HG03045 (cell line): ENCODE data around the gene ZNF300.
"Not testable (repeated sequence)": the region's sequence is repeated elsewhere in the genome, so short reads cannot be mapped to it uniquely, and the experiment has no call there.

Experiments used
- ATAC-seq: cut with Tn5 transposase; IDR thresholded peaks from one replicate; pipeline ENCODE4 v1.9.1; 2021; ENCODE audit warnings: mild to moderate bottlenecking, moderate library complexity; ENCODE audit not compliant: unreplicated experiment

ZNF300 gene

DNA sequence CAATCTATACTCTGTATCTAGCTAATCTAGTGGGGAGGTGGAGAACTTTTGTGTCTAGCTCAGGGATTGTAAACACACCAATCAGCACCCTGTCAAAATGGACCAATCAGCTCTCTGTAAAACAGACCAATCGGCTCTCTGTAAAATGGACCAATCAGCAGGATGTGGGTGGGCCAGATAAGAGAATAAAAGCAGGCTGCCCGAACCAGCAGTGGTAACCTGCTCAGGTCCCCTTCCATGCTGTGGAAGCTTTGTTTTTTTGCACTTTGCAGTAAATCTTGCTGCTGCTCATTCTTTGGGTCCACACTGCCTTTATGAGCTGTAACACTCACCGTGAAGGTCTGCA, 58.5 kb downstream of the ZNF300 start, which contains the start of gene IRGM:
IRGM (plus strand) TSS at position 214 of the 346 bp plus-strand sequence. CDS start 1,603 bp downstream, outside the sequence.
- ATAC-seq, result not testable (repeated sequence)

GRCh38 chr5:150845185-150845859, 59.5 kb downstream of the ZNF300 start:
- ATAC-seq, result not testable (repeated sequence)
